ENCODE measurements around the gene IL17RB.

The IL17RB gene

GRCh38 chr3:53833053-53833645 lies 13.2 kb upstream of the IL17RB start:
- no peak for DNase-seq

GRCh38 chr3:53833700-53834099 lies 12.7 kb upstream of the IL17RB start:
- DNase-seq, result no peak

- DNase-seq, result no peak
Observed at GRCh38 chr3:53834429-53835095, 11.8 kb upstream of the IL17RB start.

GRCh38 chr3:53835257-53835656 lies 11.1 kb upstream of the IL17RB start:
- DNase-seq, result no peak

- DNase-seq, result no peak
Observed at GRCh38 chr3:53836084-53836872, 10.1 kb upstream of the IL17RB start.

GRCh38 chr3:53837331-53837730 lies 9.0 kb upstream of the IL17RB start:
- DNase-seq, result no peak

GRCh38 chr3:53841296-53841695 lies 5.1 kb upstream of the IL17RB start:
- no peak for DNase-seq

GRCh38 chr3:53842436-53843194 lies 3.8 kb upstream of the IL17RB start:
- peak; percentile 75 for DNase-seq

GRCh38 chr3:53843195-53844177 lies 2.9 kb upstream of the IL17RB start:
- no peak for DNase-seq

- DNase-seq, result no peak
Observed at GRCh38 chr3:53844262-53845102, 1.9 kb upstream of the IL17RB start.

GRCh38 chr3:53845103-53845880 lies 1.1 kb upstream of the IL17RB start:
- no peak for DNase-seq

- no peak for DNase-seq
Observed at GRCh38 chr3:53845881-53846133, 561 bp upstream of the IL17RB start.

GRCh38 chr3:53846851-53847155 lies 435 bp downstream of the IL17RB start:
- no peak for DNase-seq

- DNase-seq, result no peak
Observed at GRCh38 chr3:53849916-53850315, 3.5 kb downstream of the IL17RB start.

- no peak for DNase-seq
Observed at GRCh38 chr3:53850895-53851294, 4.5 kb downstream of the IL17RB start.

GRCh38 chr3:53856964-53857363 lies 10.6 kb downstream of the IL17RB start:
- no peak for DNase-seq

GRCh38 chr3:53858096-53858741 lies 11.9 kb downstream of the IL17RB start:
- no peak for DNase-seq

GRCh38 chr3:53859178-53859577 lies 12.8 kb downstream of the IL17RB start:
- DNase-seq, result no peak

GRCh38 chr3:53860196-53860595 lies 13.8 kb downstream of the IL17RB start:
- no peak for DNase-seq

- no peak for DNase-seq
Observed at GRCh38 chr3:53862241-53862640, 15.9 kb downstream of the IL17RB start.
